HG03558 (cell line): ENCODE measurements around the gene CCL22.
"Not testable (repeated sequence)": the region's sequence is repeated elsewhere in the genome, so short reads cannot be mapped to it uniquely, and the experiment has no call there.

Experiments used
- ATAC-seq: cut with Tn5 transposase; IDR thresholded peaks from one replicate; pipeline ENCODE4 v1.9.1; 2021; ENCODE audit warnings: moderate number of reproducible peaks; ENCODE audit not compliant: unreplicated experiment; ENCODE audit errors: extremely low read depth

The CCL22 gene

DNA sequence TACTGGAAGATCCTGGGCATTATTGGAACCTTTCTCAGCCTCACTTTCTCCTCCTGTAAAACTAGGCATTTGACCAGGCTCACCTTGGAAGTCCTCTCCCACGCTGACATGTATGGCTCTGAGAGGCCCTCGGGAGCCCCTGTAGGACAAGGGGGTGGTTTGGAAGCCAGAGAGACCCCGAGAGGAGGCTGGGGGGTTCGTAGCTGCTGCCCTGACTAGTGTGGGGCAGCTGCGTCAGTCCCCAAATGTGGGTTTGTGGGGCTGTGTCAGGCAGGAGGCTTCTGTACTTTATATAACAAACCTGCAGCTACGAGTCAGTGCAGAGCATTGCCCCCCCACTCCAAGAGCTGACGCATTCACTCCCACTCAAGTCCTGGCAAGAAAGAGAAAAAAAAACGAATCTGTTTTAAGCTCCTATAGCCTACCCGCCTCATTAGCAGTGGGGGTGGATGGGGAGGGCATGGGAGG lies 15.5 kb downstream of the CCL22 start:
- no peak for ATAC-seq

GRCh38 chr16:57374925-57375465 lies 16.4 kb downstream of the CCL22 start:
- not testable (repeated sequence) for ATAC-seq

DNA sequence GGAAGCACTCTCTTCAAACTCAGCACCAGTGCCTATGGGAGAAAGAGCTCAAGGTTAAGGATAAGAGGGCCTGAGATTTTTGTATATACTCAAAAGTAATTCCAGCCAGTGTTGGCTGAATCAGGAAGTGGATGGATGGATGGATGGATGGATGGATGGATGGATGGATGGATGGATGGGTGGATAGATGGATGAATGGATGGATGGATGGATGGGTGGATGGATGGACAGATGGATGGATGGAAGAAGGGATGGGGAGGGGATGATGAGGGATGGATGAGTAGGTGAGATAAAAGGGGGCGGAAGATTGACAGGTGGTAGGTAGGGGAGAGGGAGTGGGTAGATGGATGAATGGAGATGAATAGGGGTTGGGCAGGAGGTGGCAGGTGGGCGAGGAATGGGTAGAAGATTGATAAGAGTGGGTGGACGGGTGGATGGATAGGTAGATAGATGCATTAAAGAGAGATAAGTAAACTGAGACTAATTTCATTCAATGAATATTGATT lies 17.8 kb downstream of the CCL22 start:
- ATAC-seq: no peak

DNA sequence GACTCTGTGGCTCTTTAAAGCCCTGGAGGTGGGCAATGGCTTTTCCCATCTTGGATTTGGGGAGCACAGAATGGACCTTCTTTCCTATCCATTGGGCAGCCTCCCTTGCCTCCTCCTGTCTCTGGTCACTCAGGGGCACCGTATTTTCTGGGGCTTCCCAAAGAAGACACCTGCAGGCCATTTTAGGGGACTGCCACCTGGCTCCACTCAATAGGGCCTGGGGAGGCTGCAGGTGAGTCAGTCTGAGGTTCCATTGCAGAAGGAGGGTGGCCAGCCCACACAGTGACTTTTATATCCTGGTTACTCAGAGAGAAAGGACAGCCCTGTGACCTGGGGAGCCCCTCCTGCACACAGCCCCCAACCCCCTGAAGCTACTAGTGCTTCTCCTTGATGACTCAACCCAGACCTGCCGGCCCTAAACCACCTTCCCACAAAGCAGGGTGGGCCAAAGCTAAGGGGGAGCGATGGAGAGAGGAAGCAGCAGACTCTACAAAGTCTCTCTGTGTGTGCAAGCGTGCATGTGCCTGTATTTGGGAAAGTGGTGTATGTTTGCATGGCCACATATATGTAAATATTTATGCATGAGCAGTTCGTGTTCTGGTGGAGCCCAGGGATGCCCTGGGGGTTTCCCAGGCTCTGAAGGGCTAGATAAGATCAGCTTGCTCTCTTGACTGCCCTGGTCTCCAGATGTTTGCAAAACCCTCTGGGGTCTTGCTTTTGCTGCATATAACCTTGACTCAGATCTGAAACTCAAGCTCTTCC lies 18.7 kb downstream of the CCL22 start:
- ATAC-seq: peak; percentile 57

- ATAC-seq: no peak
These were observed 21.0 kb downstream of the CCL22 start for GRCh38 chr16:57379579-57379978.

- ATAC-seq: no peak
These were observed 22.3 kb downstream of the CCL22 start for GRCh38 chr16:57380671-57381462.

DNA sequence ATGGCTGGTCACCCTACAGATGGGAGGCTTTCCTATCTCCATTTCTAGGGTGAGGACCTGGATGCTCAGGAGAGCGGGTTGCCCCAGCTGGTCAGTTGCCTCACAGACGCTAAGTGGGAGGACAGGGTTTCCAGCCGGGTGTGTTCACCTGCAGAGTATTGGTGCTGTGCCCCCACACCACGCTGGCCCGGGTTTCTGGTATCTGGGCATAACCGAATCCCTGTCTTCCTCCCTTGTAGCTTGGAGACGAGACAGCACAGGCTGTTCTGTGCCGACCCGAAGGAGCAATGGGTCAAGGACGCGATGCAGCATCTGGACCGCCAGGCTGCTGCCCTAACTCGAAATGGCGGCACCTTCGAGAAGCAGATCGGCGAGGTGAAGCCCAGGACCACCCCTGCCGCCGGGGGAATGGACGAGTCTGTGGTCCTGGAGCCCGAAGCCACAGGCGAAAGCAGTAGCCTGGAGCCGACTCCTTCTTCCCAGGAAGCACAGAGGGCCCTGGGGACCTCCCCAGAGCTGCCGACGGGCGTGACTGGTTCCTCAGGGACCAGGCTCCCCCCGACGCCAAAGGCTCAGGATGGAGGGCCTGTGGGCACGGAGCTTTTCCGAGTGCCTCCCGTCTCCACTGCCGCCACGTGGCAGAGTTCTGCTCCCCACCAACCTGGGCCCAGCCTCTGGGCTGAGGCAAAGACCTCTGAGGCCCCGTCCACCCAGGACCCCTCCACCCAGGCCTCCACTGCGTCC lies 23.4 kb downstream of the CCL22 start:
- ATAC-seq: no peak

DNA sequence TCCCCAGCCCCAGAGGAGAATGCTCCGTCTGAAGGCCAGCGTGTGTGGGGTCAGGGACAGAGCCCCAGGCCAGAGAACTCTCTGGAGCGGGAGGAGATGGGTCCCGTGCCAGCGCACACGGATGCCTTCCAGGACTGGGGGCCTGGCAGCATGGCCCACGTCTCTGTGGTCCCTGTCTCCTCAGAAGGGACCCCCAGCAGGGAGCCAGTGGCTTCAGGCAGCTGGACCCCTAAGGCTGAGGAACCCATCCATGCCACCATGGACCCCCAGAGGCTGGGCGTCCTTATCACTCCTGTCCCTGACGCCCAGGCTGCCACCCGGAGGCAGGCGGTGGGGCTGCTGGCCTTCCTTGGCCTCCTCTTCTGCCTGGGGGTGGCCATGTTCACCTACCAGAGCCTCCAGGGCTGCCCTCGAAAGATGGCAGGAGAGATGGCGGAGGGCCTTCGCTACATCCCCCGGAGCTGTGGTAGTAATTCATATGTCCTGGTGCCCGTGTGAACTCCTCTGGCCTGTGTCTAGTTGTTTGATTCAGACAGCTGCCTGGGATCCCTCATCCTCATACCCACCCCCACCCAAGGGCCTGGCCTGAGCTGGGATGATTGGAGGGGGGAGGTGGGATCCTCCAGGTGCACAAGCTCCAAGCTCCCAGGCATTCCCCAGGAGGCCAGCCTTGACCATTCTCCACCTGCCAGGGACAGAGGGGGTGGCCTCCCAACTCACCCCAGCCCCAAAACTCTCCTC lies 24.1 kb downstream of the CCL22 start:
- ATAC-seq: no peak

GRCh38 chr16:57383276-57384247 lies 25.0 kb downstream of the CCL22 start:
- no peak for ATAC-seq

DNA sequence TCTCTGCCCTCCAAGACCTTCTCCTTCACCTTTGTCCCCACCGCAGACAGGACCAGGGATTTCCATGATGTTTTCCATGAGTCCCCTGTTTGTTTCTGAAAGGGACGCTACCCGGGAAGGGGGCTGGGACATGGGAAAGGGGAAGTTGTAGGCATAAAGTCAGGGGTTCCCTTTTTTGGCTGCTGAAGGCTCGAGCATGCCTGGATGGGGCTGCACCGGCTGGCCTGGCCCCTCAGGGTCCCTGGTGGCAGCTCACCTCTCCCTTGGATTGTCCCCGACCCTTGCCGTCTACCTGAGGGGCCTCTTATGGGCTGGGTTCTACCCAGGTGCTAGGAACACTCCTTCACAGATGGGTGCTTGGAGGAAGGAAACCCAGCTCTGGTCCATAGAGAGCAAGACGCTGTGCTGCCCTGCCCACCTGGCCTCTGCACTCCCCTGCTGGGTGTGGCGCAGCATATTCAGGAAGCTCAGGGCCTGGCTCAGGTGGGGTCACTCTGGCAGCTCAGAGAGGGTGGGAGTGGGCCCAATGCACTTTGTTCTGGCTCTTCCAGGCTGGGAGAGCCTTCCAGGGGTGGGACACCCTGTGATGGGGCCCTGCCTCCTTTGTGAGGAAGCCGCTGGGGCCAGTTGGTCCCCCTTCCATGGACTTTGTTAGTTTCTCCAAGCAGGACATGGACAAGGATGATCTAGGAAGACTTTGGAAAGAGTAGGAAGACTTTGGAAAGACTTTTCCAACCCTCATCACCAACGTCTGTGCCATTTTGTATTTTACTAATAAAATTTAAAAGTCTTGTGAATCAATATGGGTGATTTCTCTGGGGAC lies 25.9 kb downstream of the CCL22 start:
- no peak for ATAC-seq

- ATAC-seq: no peak
These were observed 26.5 kb downstream of the CCL22 start for GRCh38 chr16:57385083-57385482.

DNA sequence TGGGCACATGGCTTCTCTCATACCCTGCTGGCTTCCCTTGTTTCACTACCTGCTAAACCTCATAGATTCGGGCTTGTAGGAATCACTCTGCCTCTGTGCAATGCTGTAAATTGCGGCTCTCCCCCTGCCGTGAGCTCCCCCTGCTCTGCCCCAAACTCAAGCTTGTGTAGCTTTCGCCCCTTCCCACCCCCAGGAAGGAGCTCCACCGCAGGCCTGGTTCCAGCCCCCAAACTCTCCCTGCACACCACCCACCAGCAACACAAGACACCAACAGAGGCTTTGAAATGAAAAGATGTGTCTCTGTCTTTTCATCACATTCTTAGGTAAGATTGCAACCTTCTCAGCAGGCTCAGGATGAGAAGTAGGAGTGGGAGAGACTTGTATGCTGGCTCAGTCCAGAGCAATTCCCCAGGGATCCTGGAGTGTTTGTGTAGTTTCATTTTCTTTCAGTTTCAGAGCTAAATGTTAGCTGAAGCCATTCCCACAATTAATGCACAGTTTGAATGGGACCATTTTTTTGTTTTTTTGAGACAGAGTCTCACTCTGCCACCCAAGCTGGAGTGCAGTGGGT lies 27.9 kb downstream of the CCL22 start:
- no peak for ATAC-seq

DNA sequence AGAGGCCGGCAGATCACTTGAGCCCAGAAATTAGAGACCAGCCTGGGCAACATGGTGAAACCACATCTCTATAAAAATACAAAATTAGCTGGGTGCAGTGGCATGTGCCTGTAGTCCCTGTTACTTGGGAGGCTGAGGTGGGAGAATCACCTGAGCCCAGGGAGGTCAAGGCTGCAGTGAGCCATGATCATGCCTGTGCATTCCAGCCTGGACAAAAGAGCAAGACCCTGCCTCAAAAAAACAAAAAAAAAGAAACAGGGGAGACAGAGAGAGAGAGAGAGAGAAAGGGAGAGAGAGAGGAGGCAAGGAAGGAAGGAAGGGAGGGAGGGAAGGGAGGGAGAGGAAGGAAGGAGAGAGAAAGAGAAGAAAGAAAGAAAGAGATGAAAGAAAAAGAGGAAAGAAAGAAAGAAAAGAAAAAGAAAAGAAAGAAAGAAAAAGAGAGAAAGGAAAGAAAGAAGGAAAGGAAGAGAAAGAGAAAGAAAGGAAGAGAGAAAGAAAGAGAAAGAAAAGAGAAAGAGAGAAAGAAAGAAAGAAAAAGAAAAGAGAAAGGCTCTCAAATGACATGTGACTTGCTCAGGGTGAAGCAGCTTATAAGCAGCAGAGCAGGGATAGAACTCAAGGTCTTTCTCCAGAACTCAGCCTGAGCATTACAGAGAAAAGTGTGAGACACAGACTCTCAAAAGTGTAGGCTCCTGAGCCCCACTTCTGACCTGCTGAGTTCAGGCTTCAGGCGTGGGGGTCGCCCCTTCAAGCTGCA lies 29.2 kb downstream of the CCL22 start:
- ATAC-seq: no peak

DNA sequence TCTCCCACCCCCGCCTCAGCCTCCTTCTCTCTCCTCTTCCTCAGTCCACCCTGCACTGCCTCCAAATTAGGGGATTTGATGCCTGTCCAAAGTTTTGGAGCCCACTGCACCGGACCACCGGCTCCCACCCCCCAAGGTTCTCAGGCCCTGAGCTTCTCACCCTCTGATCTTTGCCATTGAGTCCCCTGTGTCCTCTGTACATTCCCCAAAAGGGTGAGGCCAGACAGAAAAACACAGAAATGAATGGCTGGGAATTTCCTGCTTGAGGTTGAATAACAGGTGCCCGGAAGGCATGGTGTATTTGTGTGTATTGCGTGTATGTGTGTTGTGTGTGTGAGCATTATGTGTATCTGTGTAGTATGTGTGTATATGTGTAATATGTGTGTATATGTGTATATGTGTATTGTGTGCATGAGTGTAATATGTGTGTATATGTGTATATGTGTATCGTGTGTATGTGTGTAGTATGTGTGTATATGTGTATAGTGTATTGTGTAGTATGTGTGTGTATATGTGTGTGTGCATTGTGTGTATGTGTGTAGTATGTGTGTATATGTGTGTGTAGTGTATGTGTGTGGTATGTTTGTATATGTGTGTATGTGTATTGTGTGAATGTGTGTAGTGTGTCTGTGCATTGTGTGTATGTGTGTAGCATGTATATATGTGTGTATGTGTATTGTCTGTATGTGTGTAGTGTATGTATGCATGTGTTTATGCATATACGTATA lies 29.9 kb downstream of the CCL22 start:
- no peak for ATAC-seq

- no peak for ATAC-seq
These were observed 30.5 kb downstream of the CCL22 start for GRCh38 chr16:57389087-57389468.

DNA sequence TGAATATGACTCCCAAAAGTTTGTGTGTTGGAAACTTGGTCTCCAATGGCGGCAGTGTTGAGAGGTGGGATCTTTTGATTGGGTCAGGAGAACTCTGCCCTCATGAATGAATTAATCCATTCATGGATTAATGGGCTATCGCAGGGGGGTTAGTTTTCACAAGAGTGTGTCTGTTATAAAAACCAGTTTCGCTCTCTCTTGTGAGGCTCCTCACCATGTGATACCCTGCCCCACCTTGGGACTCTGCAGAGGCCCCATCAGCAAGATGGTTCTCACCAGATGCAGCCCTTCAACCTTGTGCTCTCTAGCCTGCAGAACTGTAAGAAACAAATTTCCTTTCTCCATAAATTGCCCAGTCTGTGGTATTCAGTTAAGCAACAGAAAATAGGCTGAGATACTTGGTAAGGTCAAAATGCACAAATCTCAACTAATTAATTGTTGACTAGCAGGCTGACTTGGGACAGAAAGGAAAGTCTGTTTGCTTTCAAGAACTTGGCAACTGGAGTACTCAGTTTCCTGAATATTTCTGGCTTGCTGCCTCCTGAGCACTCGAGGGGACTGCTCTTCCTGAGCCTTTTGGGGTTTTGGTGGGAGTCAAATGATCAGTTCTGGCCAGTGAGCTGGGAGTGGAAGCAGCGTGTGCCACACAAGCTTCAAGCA lies 32.2 kb downstream of the CCL22 start:
- no peak for ATAC-seq
